GM19467 (cell line): ENCODE data around the gene IP6K1.
"Not testable (repeated sequence)": the region's sequence is repeated elsewhere in the genome, so short reads cannot be mapped to it uniquely, and the experiment has no call there.

ENCODE experiments used
- ATAC-seq: cut with Tn5 transposase; IDR thresholded peaks from one replicate; pipeline ENCODE4 v1.9.1; 2021; ENCODE audit warnings: mild to moderate bottlenecking, moderate library complexity; ENCODE audit not compliant: unreplicated experiment

The IP6K1 gene

GRCh38 chr3:49794431-49794830 is 8.1 kb upstream of the IP6K1 start:
- ATAC-seq = no peak

- ATAC-seq = no peak
Observed at GRCh38 chr3:49793486-49794085, 7.2 kb upstream of the IP6K1 start.

GRCh38 chr3:49792371-49793150 is 6.2 kb upstream of the IP6K1 start:
- ATAC-seq = no peak

- no peak for ATAC-seq
Observed at GRCh38 chr3:49791571-49791970, 5.2 kb upstream of the IP6K1 start.

GRCh38 chr3:49790626-49791411 is 4.5 kb upstream of the IP6K1 start:
- no peak for ATAC-seq

GRCh38 chr3:49788056-49788455 is 1.7 kb upstream of the IP6K1 start:
- no peak for ATAC-seq

GRCh38 chr3:49787536-49787935 is 1.2 kb upstream of the IP6K1 start:
- ATAC-seq = no peak

GRCh38 chr3:49787182-49787464 is 781 bp upstream of the IP6K1 start:
- ATAC-seq = no peak

GRCh38 chr3:49785565-49786356 is 581 bp downstream of the IP6K1 start:
- peak; percentile 31 for ATAC-seq

GRCh38 chr3:49782277-49782676 is 4.1 kb downstream of the IP6K1 start:
- not testable (repeated sequence) for ATAC-seq

- ATAC-seq = no peak
Observed at GRCh38 chr3:49781415-49782199, 4.7 kb downstream of the IP6K1 start.

GRCh38 chr3:49780975-49781365 is 5.4 kb downstream of the IP6K1 start:
- not testable (repeated sequence) for ATAC-seq

GRCh38 chr3:49780080-49780974 is 6.0 kb downstream of the IP6K1 start:
- no peak for ATAC-seq

GRCh38 chr3:49779358-49780079 is 6.8 kb downstream of the IP6K1 start:
- no peak for ATAC-seq

GRCh38 chr3:49776101-49776500 is 10.2 kb downstream of the IP6K1 start:
- not testable (repeated sequence) for ATAC-seq

- ATAC-seq = no peak
Observed at GRCh38 chr3:49775538-49775937, 10.8 kb downstream of the IP6K1 start.

- no peak for ATAC-seq
Observed at GRCh38 chr3:49772703-49773102, 13.6 kb downstream of the IP6K1 start.

- no peak for ATAC-seq
Observed at GRCh38 chr3:49771340-49771938, 14.9 kb downstream of the IP6K1 start.
